ENCODE data around the gene NDUFA8. TPM values are rescaled to one million over a fixed set of nuclear protein-coding genes. Genes with fewer than 3 reads are reported as not detected.

NDUFA8 gene
- total and polyA plus RNA-seq, 9 of the 15 experiments (the other 6 are each of a cell fraction or from before 2014, with no cell fraction given): 105 to 212 (median 133) TPM

- no peak for TF ChIP-seq YY1 (IDR thresholded peaks at IDR 0.05; ENCODE audit: borderline replicate concordance in 1 of 3, control insufficient read depth in 1 of 3, extremely low read depth in 1 of 3, insufficient read depth in 3 of 3, insufficient read length in 1 of 3, insufficient replicate concordance in 2 of 3, low read depth in 1 of 3, low read length in 2 of 3)
- peak; percentile 67 for TF ChIP-seq MYC (IDR thresholded peaks at IDR 0.05; ENCODE audit: low read depth, low read length)
- TF ChIP-seq MYC (CRISPR knock-in tag; IDR thresholded peaks at IDR 0.05; ENCODE audit: borderline replicate concordance, low read depth): 0 out of 2 replicates have a peak, but pooled peaks have one; percentile 67
- no peak for TF ChIP-seq MGA (IDR thresholded peaks at IDR 0.05)
- TF ChIP-seq POLR2AphosphoS2 (IDR thresholded peaks at IDR 0.05; ENCODE audit: low read length): no peak
- no peak for TF ChIP-seq ZNF445 (CRISPR knock-in tag; IDR thresholded peaks at IDR 0.05; ENCODE audit: low read depth)
- TF ChIP-seq, protein P1, sequence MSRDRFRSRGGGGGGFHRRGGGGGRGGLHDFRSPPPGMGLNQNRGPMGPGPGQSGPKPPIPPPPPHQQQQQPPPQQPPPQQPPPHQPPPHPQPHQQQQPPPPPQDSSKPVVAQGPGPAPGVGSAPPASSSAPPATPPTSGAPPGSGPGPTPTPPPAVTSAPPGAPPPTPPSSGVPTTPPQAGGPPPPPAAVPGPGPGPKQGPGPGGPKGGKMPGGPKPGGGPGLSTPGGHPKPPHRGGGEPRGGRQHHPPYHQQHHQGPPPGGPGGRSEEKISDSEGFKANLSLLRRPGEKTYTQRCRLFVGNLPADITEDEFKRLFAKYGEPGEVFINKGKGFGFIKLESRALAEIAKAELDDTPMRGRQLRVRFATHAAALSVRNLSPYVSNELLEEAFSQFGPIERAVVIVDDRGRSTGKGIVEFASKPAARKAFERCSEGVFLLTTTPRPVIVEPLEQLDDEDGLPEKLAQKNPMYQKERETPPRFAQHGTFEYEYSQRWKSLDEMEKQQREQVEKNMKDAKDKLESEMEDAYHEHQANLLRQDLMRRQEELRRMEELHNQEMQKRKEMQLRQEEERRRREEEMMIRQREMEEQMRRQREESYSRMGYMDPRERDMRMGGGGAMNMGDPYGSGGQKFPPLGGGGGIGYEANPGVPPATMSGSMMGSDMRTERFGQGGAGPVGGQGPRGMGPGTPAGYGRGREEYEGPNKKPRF (IDR thresholded peaks at IDR 0.05; ENCODE audit: low read depth, low read length): no peak
- TF ChIP-seq E2F4 (CRISPR knock-in tag; IDR thresholded peaks at IDR 0.05; ENCODE audit: low read depth): no peak
- TF ChIP-seq DDX20 (tag; IDR thresholded peaks at IDR 0.05; ENCODE audit: low read depth): no peak
- TF ChIP-seq MCM5 (IDR thresholded peaks at IDR 0.05; ENCODE audit: low read depth): no peak
Observed at GRCh38 chr9:122159026-122159924, at the start of gene NDUFA8, which contains the start of gene MORN5 (continued).

Data from K562 (cell line).